ENCODE results near the gene BEX4. TPM values are rescaled to one million over a fixed set of nuclear protein-coding genes. Genes with fewer than 3 reads are reported as not detected.
"Not testable (repeated sequence)": the region's sequence is repeated elsewhere in the genome, so short reads cannot be mapped to it uniquely, and the experiment has no call there.

The BEX4 gene
- 80.8 and 84.0 TPM in 2 replicates for total RNA-seq

- H3K36me3 ChIP-seq (ENCODE audit: control insufficient read depth, insufficient read depth, low read length): no peaks in the 10 kb centered on the region
- no peak for DNase-seq (ENCODE audit: low read depth)
- H3K27me3 ChIP-seq (ENCODE audit: control insufficient read depth, insufficient read depth, low read length): no peaks in the 10 kb centered on the region
- H3K4me3 ChIP-seq (ENCODE audit: low read depth, low read length): peak within 1 kb of the TSS; percentile 81
- no peak for TF ChIP-seq CTCF (IDR thresholded peaks at IDR 0.05; ENCODE audit: insufficient read depth, low read length, poor library complexity, severe bottlenecking)
Observed at GRCh38 chrX:103214870-103215424, at the start of gene BEX4. BEX4 (plus strand) TSS chrX:103215108; CDS start chrX:103216154, 1,046 bp downstream.

DNA sequence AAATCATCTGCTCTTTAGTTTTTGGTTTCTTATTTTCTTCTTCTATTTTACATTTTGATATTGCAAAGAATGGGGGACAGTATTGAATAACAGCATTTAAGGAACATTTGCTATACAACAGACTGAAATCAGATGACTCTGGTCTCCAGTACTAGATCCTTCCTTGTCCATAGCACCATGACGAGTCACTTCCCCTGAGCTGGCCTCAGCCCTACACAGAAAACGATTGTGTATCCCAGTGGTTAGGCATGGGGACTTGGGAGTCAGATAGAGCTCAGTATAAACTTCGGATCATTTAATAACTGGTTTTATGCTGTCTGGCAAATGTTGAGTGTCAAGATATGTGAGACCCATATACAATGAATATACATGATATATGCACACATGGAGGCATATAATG is 44.7 kb upstream of the BEX4 start:
- Histone ChIP-seq H3K27me3 (ENCODE audit: control insufficient read depth, insufficient read depth, low read length) (no peaks in the 10 kb centered on the region), H3K36me3 (ENCODE audit: control insufficient read depth, insufficient read depth, low read length) (no peaks in the 10 kb centered on the region), H3K4me3 (ENCODE audit: low read depth, low read length) (no peak overlapping the region)
- no peak for DNase-seq (ENCODE audit: low read depth)
- TF ChIP-seq CTCF (IDR thresholded peaks at IDR 0.05; ENCODE audit: insufficient read depth, low read length, poor library complexity, severe bottlenecking): no peak

GRCh38 chrX:103171353-103171752 is 43.6 kb upstream of the BEX4 start:
- no peak for TF ChIP-seq CTCF (IDR thresholded peaks at IDR 0.05; ENCODE audit: insufficient read depth, low read length, poor library complexity, severe bottlenecking)

DNA sequence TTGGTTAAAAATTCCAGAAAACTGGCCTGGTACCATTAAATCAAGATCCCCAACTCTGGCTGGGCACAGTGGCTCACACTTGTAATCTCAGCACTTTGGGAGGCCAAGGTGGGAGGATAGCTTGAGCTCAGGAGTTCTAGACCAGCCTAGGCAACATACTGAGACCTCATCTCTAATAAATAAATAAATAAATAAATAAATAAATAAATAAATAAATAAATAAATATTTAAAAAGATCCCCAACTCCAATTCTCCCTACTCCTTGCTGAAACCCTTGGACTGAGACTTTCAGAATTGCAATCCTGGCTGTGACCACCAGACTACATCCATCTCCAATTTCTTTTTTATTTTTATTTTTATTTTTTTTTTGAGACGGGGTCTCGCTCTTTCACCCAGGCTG is 39.7 kb upstream of the BEX4 start:
- not testable (repeated sequence) for DNase-seq (ENCODE audit: low read depth); H3K27me3 ChIP-seq (ENCODE audit: control insufficient read depth, insufficient read depth, low read length); H3K4me3 ChIP-seq (ENCODE audit: low read depth, low read length); H3K36me3 ChIP-seq (ENCODE audit: control insufficient read depth, insufficient read depth, low read length)

More at GRCh38 chrX:103171353-103171752, 43.6 kb upstream of the BEX4 start:
- DNase-seq (ENCODE audit: low read depth): no peak
- H3K36me3 ChIP-seq (ENCODE audit: control insufficient read depth, insufficient read depth, low read length): no peaks in the 10 kb centered on the region
- H3K27me3 ChIP-seq (ENCODE audit: control insufficient read depth, insufficient read depth, low read length): no peaks in the 10 kb centered on the region
- H3K4me3 ChIP-seq (ENCODE audit: low read depth, low read length): no peak overlapping the region

- peak; percentile 69 for TF ChIP-seq CTCF (IDR thresholded peaks at IDR 0.05; ENCODE audit: insufficient read depth, low read length, poor library complexity, severe bottlenecking)
- Histone ChIP-seq H3K27me3 (ENCODE audit: control insufficient read depth, insufficient read depth, low read length) (no peaks in the 10 kb centered on the region), H3K36me3 (ENCODE audit: control insufficient read depth, insufficient read depth, low read length) (no peaks in the 10 kb centered on the region), H3K4me3 (ENCODE audit: low read depth, low read length) (no peak overlapping the region)
- no peak for DNase-seq (ENCODE audit: low read depth)
Observed at GRCh38 chrX:103175944-103176753, 38.8 kb upstream of the BEX4 start.

- H3K27me3 ChIP-seq (ENCODE audit: control insufficient read depth, insufficient read depth, low read length): no peaks in the 10 kb centered on the region
- TF ChIP-seq CTCF (IDR thresholded peaks at IDR 0.05; ENCODE audit: insufficient read depth, low read length, poor library complexity, severe bottlenecking): no peak
- H3K36me3 ChIP-seq (ENCODE audit: control insufficient read depth, insufficient read depth, low read length): no peaks in the 10 kb centered on the region
- no peak overlapping the region for H3K4me3 ChIP-seq (ENCODE audit: low read depth, low read length)
- no peak for DNase-seq (ENCODE audit: low read depth)
Observed at GRCh38 chrX:103177556-103177955, 37.4 kb upstream of the BEX4 start.
